ENCODE data around the gene PNPLA1.
"Not testable (repeated sequence)": the region's sequence is repeated elsewhere in the genome, so short reads cannot be mapped to it uniquely, and the experiment has no call there.

PNPLA1 gene

GRCh38 chr6:36337814-36338213, 68.0 kb downstream of the PNPLA1 start:
- no peak for DNase-seq

GRCh38 chr6:36338223-36338622, 68.4 kb downstream of the PNPLA1 start:
- DNase-seq = not testable (repeated sequence)

- no peak for DNase-seq
Observed at GRCh38 chr6:36339146-36339545, 69.3 kb downstream of the PNPLA1 start.

- no peak for DNase-seq
Observed at GRCh38 chr6:36340306-36340617, 70.4 kb downstream of the PNPLA1 start.

DNA sequence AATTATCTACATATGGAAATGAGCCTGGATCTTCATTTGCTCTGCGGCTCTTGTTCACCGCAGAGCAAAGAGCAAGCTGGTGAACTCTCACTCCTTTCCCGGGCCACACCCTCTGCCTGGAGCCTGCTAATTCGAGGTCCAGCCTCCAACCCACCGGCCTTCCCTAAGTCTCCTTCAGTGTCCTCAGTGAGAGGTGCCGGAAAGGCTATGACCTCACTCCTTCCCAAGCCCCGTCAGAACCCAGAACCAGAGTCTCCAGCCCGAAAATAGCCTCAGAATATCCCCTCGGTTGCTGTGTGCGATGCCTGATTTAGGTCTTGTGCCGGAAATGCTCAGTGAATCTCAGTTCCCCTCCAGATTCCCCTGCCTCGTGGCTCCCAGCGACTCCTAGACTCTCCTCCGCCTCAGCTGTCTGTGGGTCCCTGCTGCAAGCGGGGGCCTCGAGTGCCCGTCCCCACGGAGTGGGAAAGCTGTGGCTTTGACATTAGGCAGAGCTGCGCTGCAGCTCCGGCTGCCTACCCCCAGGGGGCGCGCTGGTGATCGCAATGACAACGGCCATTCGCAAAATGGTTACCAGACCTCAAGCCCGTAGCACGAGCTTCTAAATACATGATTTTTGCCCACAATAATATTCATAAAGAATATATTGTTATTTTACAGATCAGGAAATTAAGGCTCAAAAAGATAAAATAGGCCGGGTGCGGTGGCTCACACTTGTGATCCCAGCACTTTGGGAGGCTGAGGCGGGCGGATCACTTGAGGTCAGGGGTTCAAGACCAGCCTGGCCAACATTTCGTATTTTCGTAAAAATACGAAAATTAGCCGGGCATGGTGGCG, 71.0 kb downstream of the PNPLA1 start:
- peak; percentile 79 for DNase-seq

DNA sequence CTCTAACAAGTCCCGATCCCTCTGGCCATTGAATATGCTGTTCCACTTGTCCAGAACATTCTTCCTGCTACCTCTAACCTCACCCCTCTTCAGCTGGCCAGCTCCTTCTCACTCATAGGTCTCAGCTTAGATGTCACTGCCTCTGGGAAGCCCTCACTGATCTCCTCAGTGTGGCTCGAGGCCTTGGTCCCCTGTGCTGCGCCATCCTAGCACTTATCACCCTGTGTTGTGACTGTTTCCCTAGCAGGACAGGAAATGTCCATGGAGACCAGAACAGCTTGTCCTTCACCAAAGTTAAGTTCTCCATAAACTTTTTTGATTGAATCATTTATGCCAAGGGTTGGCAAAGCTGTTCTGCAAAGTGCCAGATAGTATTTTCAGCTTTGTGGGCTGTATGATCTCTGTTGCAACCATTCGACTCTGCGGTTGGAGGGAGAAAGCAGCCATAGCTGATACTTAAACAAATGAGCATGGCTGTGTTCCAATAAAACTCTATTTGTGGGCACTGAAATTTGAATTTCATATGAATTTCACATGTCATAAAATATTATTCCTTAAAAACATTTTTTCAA, 73.3 kb downstream of the PNPLA1 start:
- no peak for DNase-seq

- no peak for DNase-seq
Observed at GRCh38 chr6:36345681-36346466, 76.0 kb downstream of the PNPLA1 start.

DNA sequence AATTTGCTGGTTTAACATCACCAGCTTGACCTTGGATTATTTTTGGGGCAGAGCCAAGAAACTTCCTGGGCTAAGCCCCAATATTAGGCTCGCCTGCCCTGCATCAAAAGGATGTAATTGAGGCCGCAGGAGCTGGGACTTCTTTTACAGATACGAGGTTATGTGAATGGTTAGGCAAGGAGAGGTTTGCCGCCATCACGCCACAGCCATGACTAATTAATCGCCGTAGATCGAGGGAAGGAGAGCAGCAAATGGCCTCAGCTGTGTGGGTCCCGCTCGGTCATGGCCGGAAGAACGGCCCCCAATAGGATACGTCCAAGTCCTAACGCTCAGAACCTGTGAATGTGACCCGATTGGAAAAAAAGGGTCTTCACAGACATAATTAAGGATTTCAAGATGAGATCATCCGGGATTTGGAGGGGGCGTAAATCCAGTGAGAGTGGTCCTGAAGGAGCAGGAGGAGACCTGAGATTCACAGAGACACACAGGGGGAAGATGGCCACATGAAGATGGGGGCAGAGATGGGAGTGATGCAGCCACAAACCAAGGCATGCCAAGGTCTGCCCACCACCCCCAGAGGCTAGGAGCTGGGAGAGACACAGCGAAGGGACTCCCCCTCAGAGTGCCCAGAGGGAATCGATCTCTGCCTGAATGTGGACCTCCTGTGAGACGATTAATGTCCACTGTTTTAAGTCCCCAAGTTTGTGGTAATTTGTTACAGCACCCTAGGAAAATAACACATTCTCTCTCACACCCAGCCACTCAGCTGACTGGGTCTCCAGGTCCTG, 76.8 kb downstream of the PNPLA1 start:
- no peak for DNase-seq

- no peak for DNase-seq
Observed at GRCh38 chr6:36347621-36348020, 77.8 kb downstream of the PNPLA1 start.

DNA sequence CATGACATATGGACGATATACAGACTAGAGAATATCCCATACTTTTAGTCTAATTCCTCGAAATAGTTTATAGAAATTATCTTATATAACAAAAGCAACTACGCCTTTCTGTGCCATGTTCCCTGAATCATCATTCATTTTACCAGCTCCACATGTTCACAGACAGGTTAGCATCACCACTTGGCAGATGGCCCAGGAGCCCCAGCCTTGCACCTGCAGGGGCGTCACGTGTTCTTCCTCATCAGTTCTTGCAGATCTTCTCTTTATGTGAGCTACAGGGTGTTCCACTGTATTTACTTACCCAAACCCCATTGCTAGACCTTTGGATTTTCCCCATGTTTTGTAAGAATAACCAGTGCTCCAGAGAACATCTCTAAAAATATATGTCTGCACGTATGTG, 79.4 kb downstream of the PNPLA1 start:
- no peak for DNase-seq

DNA sequence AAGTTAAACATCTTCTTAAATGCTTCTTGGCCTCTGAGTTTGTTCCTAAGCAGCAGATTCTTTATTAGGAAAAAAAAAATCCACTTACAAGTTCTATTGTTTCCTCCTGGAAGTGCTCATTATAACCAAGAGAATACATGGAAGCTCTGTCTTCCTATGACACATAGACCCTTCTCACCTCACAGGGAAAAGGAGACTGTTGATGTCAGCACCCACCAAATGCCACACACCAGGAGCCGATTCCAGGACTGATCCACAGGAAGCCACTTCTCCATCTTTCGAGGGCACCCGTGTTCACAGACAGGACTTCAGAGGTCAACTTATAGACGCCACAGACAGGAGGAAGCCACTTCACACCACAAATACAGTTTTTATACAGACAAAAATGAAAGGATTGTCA, 80.2 kb downstream of the PNPLA1 start:
- DNase-seq = no peak

DNA sequence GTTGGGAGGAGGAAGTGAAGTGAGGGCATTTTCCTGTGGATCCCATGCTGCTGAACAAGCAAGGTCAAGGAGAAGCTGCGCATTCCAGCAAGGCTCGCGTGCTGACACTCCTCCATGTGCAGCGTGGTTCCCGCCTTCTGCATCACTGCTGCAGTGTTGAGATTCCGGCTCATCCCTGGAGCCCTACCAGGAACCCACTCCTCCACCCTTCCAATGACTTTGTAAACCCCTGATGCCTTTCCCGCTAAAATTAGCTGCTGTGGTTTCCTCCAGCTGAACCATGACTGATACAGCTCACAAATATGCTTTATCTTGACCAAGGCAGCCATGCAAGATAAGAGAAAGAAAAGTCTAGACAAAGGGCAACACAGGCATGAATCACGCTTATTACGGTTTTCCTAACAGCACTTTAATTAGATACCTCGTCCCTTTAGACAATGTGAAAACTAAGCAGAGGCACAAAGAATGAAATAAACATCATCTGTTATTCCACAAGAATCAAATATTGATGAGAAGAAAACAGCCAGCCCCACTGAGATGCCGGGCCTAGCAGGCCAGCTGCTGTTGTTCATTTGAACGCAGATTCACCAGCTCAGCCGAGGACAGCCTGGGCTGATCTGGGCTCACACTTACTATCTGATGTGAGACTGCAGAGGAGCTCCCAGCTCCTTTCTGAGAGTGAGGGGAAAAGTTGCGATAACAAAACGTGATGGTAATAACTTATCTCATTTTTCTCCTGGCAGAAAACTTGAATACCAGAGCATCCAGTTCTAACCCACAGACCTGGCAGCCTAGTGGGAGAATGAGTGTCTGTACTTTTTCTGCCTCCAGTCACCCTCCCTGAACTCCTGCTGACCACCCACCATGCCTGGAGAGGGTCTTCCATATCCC, 81.1 kb downstream of the PNPLA1 start:
- peak; percentile 79 for DNase-seq

GRCh38 chr6:36352477-36353157, 82.8 kb downstream of the PNPLA1 start:
- no peak for DNase-seq

DNA sequence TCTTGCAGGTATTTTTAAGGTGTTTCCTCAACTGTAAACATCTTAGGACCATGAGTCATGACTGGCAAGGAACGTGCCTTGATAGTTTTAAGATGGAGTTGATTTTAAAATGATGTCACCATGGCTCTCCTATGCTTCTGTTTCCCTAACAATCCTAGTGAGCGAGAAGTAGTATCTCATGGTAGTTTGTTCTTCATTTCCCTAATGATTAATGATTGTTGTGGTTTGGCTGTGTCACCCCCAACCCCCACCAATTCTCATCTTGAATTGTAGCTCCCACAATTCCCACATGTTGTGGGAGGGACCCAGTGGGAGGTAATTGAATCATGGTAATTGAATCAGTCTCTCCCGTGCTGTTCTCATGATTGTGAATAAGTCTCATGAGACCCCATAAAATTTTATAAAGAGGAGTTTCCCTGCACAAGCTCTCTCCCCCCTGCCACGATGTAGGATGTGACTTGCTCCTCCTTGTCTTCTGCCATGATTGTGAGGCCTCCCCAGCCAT, 83.6 kb downstream of the PNPLA1 start:
- DNase-seq = no peak

GRCh38 chr6:36355819-36356218, 86.0 kb downstream of the PNPLA1 start:
- DNase-seq = no peak

DNA sequence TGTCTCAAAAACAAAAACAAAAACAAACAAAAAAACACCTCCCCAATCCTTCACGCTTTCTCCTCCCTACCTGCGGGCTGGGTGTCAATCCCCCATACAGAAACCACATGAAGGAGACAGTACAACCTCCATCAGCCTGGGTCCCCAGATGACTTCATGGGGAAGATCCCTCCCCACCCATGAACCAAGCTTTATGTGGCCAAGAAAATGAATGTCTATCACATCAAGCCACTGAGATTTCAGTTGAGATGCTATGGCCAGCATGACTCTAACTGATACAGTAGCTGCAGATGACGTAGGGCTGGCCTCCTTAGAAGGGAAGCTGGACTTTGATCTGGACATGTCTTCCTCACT, 88.0 kb downstream of the PNPLA1 start:
- DNase-seq = no peak

Measured in islet precursor cell (in vitro differentiated cells).